Subcutaneous adipose tissue (tissue), 4 donors: ENCODE results near the gene CROCC2. TPM values are rescaled to one million over a fixed set of nuclear protein-coding genes. Genes with fewer than 3 reads are reported as not detected.

ENCODE experiments used
- CTCF ChIP-seq: fragments of 450-650 bp; IDR thresholded peaks from one replicate; pipeline ENCODE4 v1.5.1; 2016; ENCODE audit warnings: low read depth, mild to moderate bottlenecking, control low read depth, antibody characterized with exemption, moderate library complexity
- total RNA-seq, 4 donors: library from RNA; depleted of rRNA; stranded (reverse); fragments of >200 nt; gene quantifications; one replicate each; pipeline ENCODE4 v1.1.0, GENCODE V29; 2016

The CROCC2 gene
- total RNA-seq, 4 donors from 2014 or later, result not detected

DNA sequence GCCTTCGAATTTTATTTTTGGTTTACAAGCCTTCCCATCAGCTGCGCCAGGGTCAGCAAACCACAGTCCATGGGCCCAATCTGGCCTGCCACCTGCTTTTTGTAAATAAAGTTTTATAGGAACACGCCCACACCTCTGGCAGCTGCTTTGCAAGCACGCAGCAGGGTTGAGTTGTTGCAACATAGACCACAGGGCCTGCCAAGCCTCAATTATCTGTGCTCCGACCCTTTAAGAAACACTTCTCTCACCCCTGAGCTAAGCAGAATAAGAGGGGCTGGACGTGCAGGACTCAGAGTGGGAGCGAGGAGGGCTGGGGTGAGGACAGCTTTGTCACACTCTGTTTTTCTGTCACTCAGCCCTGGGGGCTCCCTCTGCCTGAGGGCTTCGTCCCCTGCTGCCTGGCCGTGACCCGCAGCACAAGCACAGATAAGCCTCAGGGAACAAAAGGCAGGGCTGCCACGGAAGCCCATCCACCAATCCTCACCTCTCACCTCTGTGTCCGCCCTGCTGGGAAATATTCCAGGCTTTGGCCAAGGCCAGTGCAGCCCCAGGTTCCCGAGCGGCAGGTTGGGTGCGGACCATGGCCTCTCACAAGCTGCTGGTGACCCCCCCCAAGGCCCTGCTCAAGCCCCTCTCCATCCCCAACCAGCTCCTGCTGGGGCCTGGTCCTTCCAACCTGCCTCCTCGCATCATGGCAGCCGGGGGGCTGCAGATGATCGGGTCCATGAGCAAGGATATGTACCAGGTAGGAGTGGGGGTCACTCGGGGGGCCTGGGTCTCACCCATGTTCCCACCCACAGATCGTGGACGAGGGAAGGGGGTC is 37.6 kb upstream of the CROCC2 start, which contains the start of gene AGXT:
Gene AGXT, plus strand, starts transcription at position 539 of the 823 bp plus-strand sequence. Its CDS starts 42 bp downstream, at position 581.
- TF ChIP-seq CTCF, result no peak

GRCh38 chr2:240869109-240869955 is 36.8 kb upstream of the CROCC2 start:
- TF ChIP-seq CTCF, result no peak

DNA sequence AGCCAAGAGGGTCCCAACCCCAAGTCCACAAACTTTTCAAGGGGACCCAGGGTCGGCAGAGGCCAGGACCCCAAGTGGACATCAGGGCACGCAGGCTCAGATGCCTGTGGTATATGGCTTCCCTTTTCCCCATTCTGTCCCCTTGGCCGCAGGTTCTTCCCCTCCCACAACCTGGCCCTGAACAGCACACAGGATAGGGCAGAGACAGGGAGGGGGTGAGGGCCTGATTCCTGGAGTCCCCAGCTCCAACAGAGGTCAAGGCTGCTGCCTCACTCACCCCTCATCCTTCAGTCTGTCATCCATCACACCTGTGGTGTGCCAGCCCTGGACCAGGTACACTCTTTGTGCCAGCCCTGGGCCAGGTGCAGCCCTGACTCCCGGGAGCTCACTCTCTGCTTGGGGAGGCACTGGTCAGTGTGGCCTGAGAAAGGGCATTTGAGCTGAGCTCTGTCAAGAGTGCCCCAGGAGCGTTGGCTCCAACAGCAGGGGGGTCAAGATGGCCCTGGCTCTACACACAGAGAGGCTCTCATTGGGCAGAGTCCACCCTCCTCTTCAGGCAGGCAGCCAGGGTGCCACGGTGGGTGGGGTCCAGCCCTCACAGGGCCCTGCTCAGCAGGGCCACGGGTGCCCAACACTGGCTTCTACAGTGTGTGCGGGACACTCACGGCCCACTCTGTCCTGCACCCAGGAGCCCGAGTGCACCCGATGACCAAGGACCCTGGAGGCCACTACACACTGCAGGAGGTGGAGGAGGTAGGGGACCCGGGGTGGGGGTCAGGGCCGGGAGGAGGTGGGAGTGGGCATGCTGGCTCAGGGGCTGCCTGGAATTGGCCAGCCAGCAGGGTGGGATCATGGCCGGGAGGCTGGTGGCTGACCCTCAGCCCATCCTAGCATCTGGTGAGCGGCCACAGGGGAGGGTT is 35.9 kb upstream of the CROCC2 start:
- TF ChIP-seq CTCF, result no peak

DNA sequence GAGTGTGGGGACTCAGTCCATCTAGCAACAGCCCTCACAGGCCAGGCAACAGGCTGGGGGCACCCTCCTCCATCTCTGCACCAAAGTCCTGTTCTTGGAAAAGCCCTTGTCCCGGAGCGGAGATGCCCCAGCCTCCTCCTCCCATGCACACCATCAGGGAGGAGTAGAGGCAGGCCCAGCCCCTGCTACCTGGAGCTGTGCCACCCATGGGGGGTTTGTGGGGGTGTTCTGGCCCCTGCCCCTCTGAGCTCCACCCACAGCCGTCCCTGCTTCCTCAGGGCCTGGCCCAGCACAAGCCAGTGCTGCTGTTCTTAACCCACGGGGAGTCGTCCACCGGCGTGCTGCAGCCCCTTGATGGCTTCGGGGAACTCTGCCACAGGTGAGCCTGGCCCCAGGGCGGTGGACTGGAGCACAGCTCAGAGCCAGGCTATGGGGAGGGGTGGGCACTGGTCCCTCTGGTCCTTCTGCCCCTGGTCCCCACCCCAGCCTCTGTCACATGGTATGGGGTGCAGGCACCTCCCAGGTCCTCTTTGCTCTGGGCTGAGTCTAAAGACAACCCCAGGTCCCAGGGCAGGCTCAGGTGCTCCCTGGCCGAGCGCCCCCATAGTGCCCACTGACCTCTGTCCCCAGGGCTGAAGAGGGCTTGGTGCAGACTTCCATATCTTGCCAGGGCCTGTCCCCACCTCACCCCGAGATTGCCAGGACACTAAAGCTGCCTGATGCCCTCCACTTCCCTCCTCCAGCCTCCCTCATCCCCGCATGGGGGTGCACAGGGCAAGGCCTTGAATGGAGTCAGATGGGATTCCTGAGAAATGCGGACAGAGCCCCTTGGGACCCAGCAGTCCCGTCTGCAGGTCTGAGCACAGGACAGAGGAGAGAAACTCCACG is 34.8 kb upstream of the CROCC2 start:
- TF ChIP-seq CTCF, result no peak

- no peak for TF ChIP-seq CTCF
Observed at GRCh38 chr2:240872317-240873097, 33.6 kb upstream of the CROCC2 start.
